Activated naive CD4-positive, alpha-beta T cell treated with anti-CD3 and anti-CD28 coated beads, Interleukin-2, amount 50 U/mL, for 16 hours (primary cell): ENCODE data around the gene SLC9A4.

ENCODE experiments used
- DNase-seq: peaks from one replicate; pipeline ENCODE4 v3.0.0-alpha.2; 2020

SLC9A4 gene

GRCh38 chr2:102455061-102455670 lies 17.9 kb upstream of the SLC9A4 start:
- DNase-seq: no peak

- DNase-seq: no peak
These were observed 12.6 kb upstream of the SLC9A4 start for GRCh38 chr2:102460467-102460866.

- DNase-seq: no peak
These were observed 11.8 kb upstream of the SLC9A4 start for GRCh38 chr2:102461188-102461587.

- DNase-seq: no peak
These were observed 9.9 kb upstream of the SLC9A4 start for GRCh38 chr2:102463160-102463559.

GRCh38 chr2:102470168-102470567 lies 2.9 kb upstream of the SLC9A4 start:
- no peak for DNase-seq

GRCh38 chr2:102473631-102474030 lies 605 bp downstream of the SLC9A4 start:
- DNase-seq: no peak

GRCh38 chr2:102474785-102475184 lies 1.8 kb downstream of the SLC9A4 start:
- no peak for DNase-seq

- DNase-seq: no peak
These were observed 5.9 kb downstream of the SLC9A4 start for GRCh38 chr2:102478686-102479470.

- DNase-seq: no peak
These were observed 7.5 kb downstream of the SLC9A4 start for GRCh38 chr2:102480285-102481195.

GRCh38 chr2:102481931-102482330 lies 8.9 kb downstream of the SLC9A4 start:
- DNase-seq: no peak

GRCh38 chr2:102483086-102483485 lies 10.1 kb downstream of the SLC9A4 start:
- DNase-seq: no peak

- DNase-seq: no peak
These were observed 11.5 kb downstream of the SLC9A4 start for GRCh38 chr2:102484310-102485061.

GRCh38 chr2:102485147-102485785 lies 12.2 kb downstream of the SLC9A4 start:
- DNase-seq: no peak

GRCh38 chr2:102486941-102487702 lies 14.1 kb downstream of the SLC9A4 start:
- DNase-seq: no peak

- DNase-seq: no peak
These were observed 14.9 kb downstream of the SLC9A4 start for GRCh38 chr2:102487761-102488462.

GRCh38 chr2:102489646-102490045 lies 16.6 kb downstream of the SLC9A4 start:
- DNase-seq: no peak

- no peak for DNase-seq
These were observed 19.0 kb downstream of the SLC9A4 start for GRCh38 chr2:102492006-102492405.

- DNase-seq: no peak
These were observed 21.5 kb downstream of the SLC9A4 start for GRCh38 chr2:102494570-102494969.

GRCh38 chr2:102498414-102498813 lies 25.4 kb downstream of the SLC9A4 start:
- DNase-seq: no peak

- no peak for DNase-seq
These were observed 26.5 kb downstream of the SLC9A4 start for GRCh38 chr2:102499558-102499957.

- no peak for DNase-seq
These were observed 29.6 kb downstream of the SLC9A4 start for GRCh38 chr2:102502576-102502975.
